Activated T-cell treated with anti-CD3 and anti-CD28 coated beads, Interleukin-2, amount 50 U/mL, for 72 hours (primary cell): Measurements from ENCODE around the gene RNF144A. TPM values are rescaled to one million over a fixed set of nuclear protein-coding genes. Genes with fewer than 3 reads are reported as not detected.

ENCODE experiments used
- ATAC-seq, 2 donors: fragments of 150-1000 bp; cut with Tn5 transposase; replicated peaks in 1 of 2; 2 replicates each; pipeline ENCODE4 v1.10.0; 2021; ENCODE audit warnings: moderate library complexity in 2 of 2, mild to moderate bottlenecking in 1 of 2
- DNase-seq, 2 donors: peaks; one replicate each; pipeline ENCODE4 v3.0.0; 2021 to 2022; ENCODE audit warnings: mixed read lengths in 1 of 2
- H3K27ac Mint-ChIP-seq: one replicate; pipeline ENCODE4 v1.8.0; 2022; ENCODE audit warnings: mild to moderate bottlenecking, moderate library complexity, mixed read lengths
- H3K27me3 Mint-ChIP-seq: one replicate; pipeline ENCODE4 v1.8.0; 2022; ENCODE audit warnings: low read depth, mixed read lengths
- H3K36me3 Mint-ChIP-seq, 2 donors: one replicate each; pipeline ENCODE4 v1.8.0; 2022; ENCODE audit warnings: mixed read lengths in 2 of 2, mild to moderate bottlenecking in 1 of 2; ENCODE audit not compliant: insufficient read depth in 2 of 2
- H3K4me1 Mint-ChIP-seq: one replicate; pipeline ENCODE4 v1.8.0; 2022; ENCODE audit warnings: low read depth, mixed read lengths
- H3K4me3 Mint-ChIP-seq, 2 donors: one replicate each; pipeline ENCODE4 v1.8.0; 2022; ENCODE audit warnings: mild to moderate bottlenecking in 2 of 2, mixed read lengths in 2 of 2, moderate library complexity in 2 of 2
- H3K9me3 Mint-ChIP-seq, 2 donors: one replicate each; pipeline ENCODE4 v1.8.0; 2022; ENCODE audit warnings: mixed read lengths in 2 of 2
- total RNA-seq, 2 donors: library from RNA; stranded (reverse); gene quantifications; one replicate each; pipeline ENCODE4 v1.2.3, GENCODE V29; 2022

Gene RNF144A
- total RNA-seq, 2 donors from 2014 or later, result 52.1 to 73.9 TPM

DNA sequence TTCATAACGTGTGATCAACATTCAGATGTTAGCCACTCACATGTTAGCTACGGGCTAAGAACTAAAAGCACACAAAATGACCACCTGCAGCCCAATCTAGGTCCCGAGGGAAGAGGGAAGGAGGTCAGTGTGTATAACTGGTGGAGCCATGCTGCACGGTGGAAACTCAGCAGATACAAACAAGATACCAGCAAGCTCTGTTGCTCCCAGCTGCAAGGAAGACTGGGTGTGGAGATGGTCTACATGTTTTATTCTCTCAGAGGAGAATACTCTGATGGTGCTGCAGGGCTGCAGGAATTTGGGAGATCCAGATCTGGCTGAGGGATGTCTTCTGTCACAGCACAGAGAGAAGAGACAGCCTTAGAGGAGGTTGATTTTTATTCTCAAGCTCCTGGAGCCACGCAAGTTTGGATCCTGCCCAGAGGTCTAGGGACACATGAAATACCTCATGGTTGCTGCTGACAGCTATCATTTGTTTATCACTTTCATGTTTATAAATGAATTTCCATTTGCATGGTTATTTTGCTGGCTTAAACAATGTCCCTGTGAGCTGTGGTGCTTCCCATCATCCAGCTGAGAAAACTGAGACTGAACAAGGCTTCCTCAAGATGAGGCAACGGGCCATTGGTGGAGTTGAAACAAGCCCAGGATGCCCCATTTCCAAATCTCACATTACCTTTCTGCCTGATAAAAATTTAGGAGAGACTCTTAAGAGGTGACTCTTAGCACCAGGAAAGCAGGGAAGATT lies 30.9 kb downstream of the RNF144A start:
- H3K27ac Mint-ChIP-seq, result no peak overlapping the region
- ATAC-seq (no peak), DNase-seq (no peak)
- H3K36me3 Mint-ChIP-seq, result peaks cover 13 to 29% of the 10 kb centered on the region in 2 donors
- no peaks in the 10 kb centered on the region for H3K9me3 Mint-ChIP-seq
- H3K27me3 Mint-ChIP-seq, result no peaks in the 10 kb centered on the region
- H3K4me1 Mint-ChIP-seq, result peaks cover 72% of the 10 kb centered on the region
- no peak overlapping the region for H3K4me3 Mint-ChIP-seq

DNA sequence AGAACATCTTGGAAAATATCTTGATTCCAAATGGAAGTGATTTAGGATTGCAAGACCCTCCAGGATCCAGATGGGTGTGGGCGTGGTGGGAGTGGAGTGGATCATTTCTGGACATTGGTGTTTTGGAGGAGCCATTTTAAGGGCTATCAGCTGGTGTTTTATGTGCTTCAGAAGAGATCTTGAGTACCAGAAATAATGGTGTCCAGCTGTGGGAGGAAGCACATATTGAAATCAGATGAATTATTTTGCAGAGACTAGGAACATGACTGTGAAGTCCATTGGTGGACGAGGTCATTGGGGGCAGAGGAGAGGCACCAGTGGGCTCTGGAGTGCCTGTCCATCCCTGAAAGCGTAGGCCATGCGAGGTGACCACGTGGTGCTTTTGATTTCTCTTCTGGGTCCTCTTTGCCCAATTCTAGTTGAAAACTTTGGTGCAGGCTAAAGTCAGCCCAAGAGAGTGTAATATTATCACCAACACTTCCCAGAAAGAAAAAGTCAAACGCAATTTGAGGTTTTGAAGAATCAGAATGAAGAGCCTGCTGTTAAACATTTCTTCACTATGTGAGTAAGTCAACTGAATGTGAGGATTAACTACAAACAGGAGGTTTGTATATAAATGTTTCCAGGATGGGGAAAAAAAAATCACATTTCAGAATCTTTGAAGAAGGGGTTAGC lies 31.6 kb downstream of the RNF144A start:
- Mint-ChIP-seq H3K27me3 (no peaks in the 10 kb centered on the region), H3K4me1 (peaks cover 65% of the 10 kb centered on the region), H3K27ac (no peak overlapping the region), H3K9me3 (no peaks in the 10 kb centered on the region), H3K36me3 (peaks cover 9 to 23% of the 10 kb centered on the region in 2 donors), H3K4me3 (no peak overlapping the region)
- no peak for DNase-seq
- no peak for ATAC-seq

DNA sequence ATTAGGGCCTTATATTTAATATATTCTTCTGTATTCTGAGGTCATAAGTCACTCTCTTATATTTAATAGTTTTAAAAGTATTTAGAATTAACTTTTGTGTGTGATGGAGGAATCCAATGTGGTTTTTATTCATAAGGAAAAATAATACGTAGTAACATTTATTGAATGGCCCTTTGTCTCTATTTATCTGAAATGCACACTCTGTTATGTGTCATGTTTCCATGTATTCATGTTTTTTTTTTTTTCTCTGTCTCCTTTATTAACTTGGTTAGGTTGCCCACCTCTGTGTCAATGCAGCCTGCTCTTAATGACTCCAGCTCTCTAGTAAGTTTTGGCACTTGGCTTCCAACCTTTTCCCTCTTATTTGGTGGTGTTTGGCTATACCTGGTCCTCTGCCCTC lies 33.8 kb downstream of the RNF144A start:
- peaks cover 43% of the 10 kb centered on the region for H3K4me1 Mint-ChIP-seq
- no peaks in the 10 kb centered on the region for H3K9me3 Mint-ChIP-seq
- peaks cover 6 to 16% of the 10 kb centered on the region in 2 donors for H3K36me3 Mint-ChIP-seq
- H3K27me3 Mint-ChIP-seq, result no peaks in the 10 kb centered on the region
- DNase-seq, result no peak
- no peak overlapping the region for H3K4me3 Mint-ChIP-seq
- H3K27ac Mint-ChIP-seq, result no peak overlapping the region
- ATAC-seq, result no peak

DNA sequence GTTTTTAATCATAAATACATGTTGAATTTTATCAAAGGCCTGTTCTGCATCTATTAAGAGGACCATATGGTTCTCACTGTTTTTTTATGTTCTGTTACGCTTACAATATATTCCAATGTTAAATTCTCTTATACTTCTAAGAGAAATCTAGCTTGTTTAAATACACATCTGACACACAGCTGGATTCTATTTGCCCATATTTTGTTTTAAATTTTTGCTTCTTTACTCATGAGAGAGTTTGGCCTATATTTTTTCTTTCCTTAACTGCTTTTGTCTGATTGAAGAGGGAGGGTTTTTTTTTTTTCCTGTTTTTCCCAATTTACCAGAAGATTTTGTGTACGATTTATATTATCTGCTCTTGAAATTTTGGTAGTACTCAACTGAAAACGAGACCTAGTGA lies 34.9 kb downstream of the RNF144A start:
- no peaks in the 10 kb centered on the region for H3K27me3 Mint-ChIP-seq
- no peak overlapping the region for H3K4me3 Mint-ChIP-seq
- no peaks in the 10 kb centered on the region for H3K9me3 Mint-ChIP-seq
- H3K36me3 Mint-ChIP-seq, result peaks cover 6 to 16% of the 10 kb centered on the region in 2 donors
- DNase-seq, result no peak
- no peak for ATAC-seq
- H3K4me1 Mint-ChIP-seq, result peaks cover 33% of the 10 kb centered on the region
- no peak overlapping the region for H3K27ac Mint-ChIP-seq

DNA sequence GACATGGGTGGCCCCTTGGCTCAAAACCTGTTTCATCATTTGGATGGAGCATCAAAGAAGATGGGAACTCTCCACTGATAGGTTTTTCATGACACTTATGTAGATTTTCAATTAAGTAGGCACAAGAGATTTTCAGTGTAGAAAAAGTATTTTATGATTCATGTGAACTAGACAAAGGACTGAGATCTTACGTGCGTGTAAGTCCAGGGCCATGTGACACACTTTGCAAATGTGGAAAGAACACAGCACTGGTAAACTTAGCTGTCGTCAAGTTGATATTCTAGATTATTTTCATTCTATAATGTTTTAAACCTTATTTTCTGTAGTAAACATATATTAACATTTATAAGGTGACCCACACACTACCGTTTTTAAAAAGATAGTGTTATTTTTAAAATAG lies 37.4 kb downstream of the RNF144A start:
- peaks cover 39% of the 10 kb centered on the region for H3K4me1 Mint-ChIP-seq
- DNase-seq, result no peak
- H3K4me3 Mint-ChIP-seq, result no peak overlapping the region
- ATAC-seq, result no peak
- no peak overlapping the region for H3K27ac Mint-ChIP-seq
- no peaks in the 10 kb centered on the region for H3K9me3 Mint-ChIP-seq
- no peaks in the 10 kb centered on the region for H3K27me3 Mint-ChIP-seq
- H3K36me3 Mint-ChIP-seq, result peaks cover 0 to 6% of the 10 kb centered on the region in 2 donors

DNA sequence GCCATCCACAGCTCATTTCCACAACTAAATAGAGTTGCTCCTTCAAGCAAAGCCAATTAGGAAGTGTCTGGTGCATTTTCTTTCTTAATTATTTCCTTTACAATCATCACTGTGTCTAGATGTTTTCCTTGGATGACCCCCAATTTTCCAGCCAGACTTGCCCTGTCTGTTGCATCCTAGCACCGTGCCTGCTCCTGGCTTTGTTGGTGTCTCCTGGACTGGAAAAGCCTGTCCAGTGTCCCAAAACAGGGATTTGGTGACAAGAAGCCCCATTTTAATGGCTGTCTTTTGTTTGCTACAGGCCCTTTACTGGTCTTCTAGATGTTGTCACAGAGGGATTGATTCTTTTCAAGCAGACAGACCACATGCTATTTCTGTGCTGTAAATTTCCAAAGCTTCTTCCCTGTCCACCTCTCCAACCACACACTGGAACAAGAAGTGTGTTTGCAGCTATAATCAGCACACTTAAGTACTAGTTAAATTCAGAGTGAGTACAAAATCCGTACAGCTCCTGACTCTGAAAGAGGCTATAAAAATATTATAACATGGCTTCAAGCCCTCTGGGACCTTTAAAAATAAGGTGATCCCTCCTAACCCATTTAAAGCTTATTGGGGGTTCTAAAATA lies 38.4 kb downstream of the RNF144A start:
- peaks cover 0 to 3% of the 10 kb centered on the region in 2 donors for H3K36me3 Mint-ChIP-seq
- no peak overlapping the region for H3K27ac Mint-ChIP-seq
- no peak overlapping the region for H3K4me3 Mint-ChIP-seq
- no peaks in the 10 kb centered on the region for H3K9me3 Mint-ChIP-seq
- peaks cover 40% of the 10 kb centered on the region for H3K4me1 Mint-ChIP-seq
- ATAC-seq, result no peak
- H3K27me3 Mint-ChIP-seq, result no peaks in the 10 kb centered on the region
- DNase-seq, result no peak

DNA sequence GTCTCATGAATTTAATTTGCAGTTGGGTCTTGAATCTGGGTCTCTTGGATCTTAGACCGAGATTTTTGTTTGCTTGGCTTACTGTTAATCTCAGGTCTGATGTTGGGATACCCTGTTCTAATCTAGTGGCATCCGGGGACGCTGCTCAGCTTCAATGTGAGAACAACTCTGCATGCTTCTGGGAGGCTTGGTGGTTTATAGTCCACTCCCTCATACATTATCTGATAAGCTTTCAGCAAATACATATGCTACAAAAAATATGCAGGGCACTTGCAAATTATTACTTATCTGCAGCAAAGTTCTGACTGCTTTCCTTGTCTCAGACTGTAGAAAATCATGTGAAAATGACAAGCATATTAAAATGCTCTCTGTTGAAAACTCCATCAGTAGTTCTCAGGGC lies 39.4 kb downstream of the RNF144A start:
- Mint-ChIP-seq H3K9me3 (no peaks in the 10 kb centered on the region), H3K4me1 (peaks cover 39% of the 10 kb centered on the region), H3K27ac (no peak overlapping the region), H3K36me3 (peaks cover 0 to 7% of the 10 kb centered on the region in 2 donors), H3K27me3 (no peaks in the 10 kb centered on the region), H3K4me3 (no peak overlapping the region)
- DNase-seq (no peak), ATAC-seq (no peak)

DNA sequence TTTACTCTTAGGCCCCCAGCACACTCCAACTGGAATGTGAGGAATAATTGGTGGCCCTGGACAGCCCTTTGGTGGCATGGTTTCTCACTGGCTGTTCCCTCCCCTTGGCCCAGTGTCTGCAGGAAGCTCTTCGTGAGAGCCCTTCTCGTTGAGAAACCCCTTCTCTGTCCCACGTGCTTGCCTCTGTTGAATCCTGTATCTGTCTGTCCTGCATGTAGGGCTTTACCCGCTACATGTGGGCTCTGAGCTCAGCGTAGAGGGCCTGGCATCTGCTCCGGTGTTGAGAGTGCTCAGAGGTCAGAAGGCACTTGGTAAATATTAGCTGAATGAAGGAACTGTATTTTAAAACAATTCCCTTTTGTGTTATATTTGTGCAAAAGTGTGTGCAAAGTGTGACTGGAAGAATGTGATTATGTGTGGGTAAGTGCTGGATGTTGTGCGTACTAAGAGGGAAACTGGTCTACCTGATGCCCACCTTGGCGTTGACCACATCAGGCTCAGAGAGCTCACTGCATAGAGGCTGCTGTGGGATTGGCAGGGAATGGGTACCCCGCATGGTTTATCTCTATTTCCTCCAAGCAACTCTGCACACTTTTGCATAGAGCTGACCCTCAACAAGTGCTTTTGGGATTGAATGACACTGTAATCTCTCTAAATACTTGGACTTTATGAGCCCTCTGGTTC lies 40.0 kb downstream of the RNF144A start:
- no peaks in the 10 kb centered on the region for H3K27me3 Mint-ChIP-seq
- no peak overlapping the region for H3K27ac Mint-ChIP-seq

DNA sequence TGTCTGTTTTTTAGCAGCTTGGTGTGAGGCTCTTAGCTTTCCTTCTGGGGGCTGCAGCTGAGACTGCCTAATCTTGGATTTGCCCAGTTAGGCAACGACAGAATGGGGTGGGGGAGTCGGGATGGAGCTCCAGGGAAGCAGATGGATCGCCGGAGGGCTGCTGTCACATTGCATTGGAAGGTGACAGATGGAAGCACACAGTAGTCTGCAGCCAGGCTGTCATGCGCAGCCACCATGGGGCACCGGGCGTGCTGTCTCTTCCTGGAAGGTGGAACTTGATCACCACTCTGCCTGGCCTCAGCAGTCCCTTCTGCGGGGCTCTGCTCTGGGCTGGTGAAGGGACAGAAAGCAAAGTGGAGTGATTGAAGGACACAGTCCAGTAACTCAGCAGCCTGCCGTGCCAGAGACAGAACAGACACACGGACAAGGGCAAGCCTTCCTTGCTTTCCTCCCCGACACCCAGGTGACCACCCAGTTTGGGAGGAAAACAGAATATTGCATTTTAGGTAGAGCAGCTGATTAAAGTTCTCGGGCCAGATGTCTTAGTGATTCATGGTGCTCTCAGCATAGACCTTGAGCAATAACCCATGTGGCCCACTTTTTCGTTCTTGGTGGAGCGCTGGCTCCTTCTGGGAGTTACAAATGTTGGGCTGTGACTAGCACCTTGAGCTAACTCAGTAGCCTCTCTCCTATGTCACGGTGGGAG lies 40.9 kb downstream of the RNF144A start:
- peaks cover 35% of the 10 kb centered on the region for H3K4me1 Mint-ChIP-seq
- no peak overlapping the region for H3K4me3 Mint-ChIP-seq
- no peak for ATAC-seq
- DNase-seq, result no peak
- no peaks in the 10 kb centered on the region for H3K9me3 Mint-ChIP-seq
- peaks cover 4 to 12% of the 10 kb centered on the region in 2 donors for H3K36me3 Mint-ChIP-seq
- H3K27me3 Mint-ChIP-seq, result no peaks in the 10 kb centered on the region
- H3K27ac Mint-ChIP-seq, result no peak overlapping the region

More for the DNA sequence above, 40.0 kb downstream of the RNF144A start:
- ATAC-seq (no peak), DNase-seq (no peak)
- H3K4me3 Mint-ChIP-seq, result no peak overlapping the region
- no peaks in the 10 kb centered on the region for H3K9me3 Mint-ChIP-seq
- peaks cover 0 to 10% of the 10 kb centered on the region in 2 donors for H3K36me3 Mint-ChIP-seq
- peaks cover 36% of the 10 kb centered on the region for H3K4me1 Mint-ChIP-seq

DNA sequence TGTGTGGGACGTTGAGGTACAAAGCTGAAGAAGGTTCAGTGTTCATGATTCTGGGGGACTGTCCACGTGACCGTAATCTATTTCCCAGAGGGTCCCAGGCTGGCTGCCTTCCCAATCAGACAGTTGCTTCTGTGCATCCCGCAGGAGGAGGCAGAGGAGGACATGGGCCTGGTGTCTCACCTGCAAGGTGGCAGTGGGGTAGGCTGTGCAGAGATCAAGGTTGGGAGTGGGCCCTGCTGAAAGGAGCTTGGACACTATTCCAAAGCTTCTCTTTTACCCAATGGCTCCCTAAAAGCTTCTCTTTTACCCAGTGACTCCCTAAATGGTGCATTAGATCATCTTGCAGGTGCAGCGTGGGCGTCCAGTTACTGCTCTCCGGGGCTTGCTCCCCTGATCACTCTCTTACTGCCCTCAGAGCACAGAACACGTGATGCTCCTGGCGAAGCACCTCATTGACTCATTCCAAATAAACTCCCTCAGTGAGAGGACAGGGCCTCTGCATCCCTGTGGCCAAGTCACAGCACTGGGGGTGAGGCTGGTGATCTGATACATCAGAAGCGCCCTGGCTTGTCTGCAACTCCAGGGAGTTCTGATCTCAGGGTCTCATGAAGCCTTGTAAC lies 41.5 kb downstream of the RNF144A start:
- ATAC-seq (no peak), DNase-seq (no peak)
- no peak overlapping the region for H3K27ac Mint-ChIP-seq
- no peaks in the 10 kb centered on the region for H3K9me3 Mint-ChIP-seq
- no peak overlapping the region for H3K4me3 Mint-ChIP-seq
- peaks cover 4 to 17% of the 10 kb centered on the region in 2 donors for H3K36me3 Mint-ChIP-seq
- no peaks in the 10 kb centered on the region for H3K27me3 Mint-ChIP-seq
- peaks cover 35% of the 10 kb centered on the region for H3K4me1 Mint-ChIP-seq

DNA sequence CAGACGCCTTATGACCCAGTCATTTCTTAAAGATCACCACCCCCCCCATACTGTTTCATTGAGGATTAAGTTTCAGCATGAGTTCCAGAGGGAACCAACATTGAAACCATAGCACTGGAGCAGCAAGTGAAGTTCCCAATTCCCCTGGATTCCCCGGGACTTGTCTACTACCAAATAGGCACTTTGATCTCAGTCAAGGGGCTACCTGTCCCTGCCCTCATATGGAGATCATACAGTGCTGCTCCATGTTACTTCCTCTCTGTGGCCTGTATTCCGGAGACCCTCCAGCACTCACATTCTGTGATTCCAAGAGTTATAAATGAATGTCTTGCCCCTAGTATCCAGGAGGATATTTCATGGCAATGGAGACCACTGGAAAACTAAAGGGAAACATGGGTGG lies 42.5 kb downstream of the RNF144A start:
- DNase-seq (no peak), ATAC-seq (no peak)
- peaks cover 6 to 20% of the 10 kb centered on the region in 2 donors for H3K36me3 Mint-ChIP-seq
- peaks cover 35% of the 10 kb centered on the region for H3K4me1 Mint-ChIP-seq
- no peak overlapping the region for H3K4me3 Mint-ChIP-seq
- H3K9me3 Mint-ChIP-seq, result no peaks in the 10 kb centered on the region
- no peak overlapping the region for H3K27ac Mint-ChIP-seq
- no peaks in the 10 kb centered on the region for H3K27me3 Mint-ChIP-seq

DNA sequence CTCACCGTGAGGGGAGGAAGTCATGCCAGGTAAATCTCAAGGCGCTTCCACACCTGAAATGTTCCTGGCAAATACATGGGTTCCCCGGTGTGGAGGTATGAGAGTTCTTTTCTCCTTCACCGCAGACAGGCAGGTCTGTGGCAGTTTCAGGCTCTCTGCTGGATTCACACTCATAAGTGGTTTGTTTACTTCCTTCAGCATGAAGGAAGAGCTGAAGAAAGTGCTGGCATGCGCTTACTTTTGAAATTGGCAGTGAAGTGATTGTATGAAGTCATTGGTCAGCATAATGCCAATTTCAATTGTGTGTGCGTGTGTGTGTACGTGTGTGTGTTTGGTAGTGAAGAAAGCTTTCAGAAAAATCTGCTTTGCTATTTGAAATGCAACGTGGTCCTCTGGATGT lies 43.4 kb downstream of the RNF144A start:
- DNase-seq (no peak), ATAC-seq (no peak)
- H3K27ac Mint-ChIP-seq, result no peak overlapping the region

More for the DNA sequence above, 43.4 kb downstream of the RNF144A start:
- Mint-ChIP-seq H3K9me3 (no peaks in the 10 kb centered on the region), H3K27me3 (no peaks in the 10 kb centered on the region), H3K4me3 (no peak overlapping the region), H3K4me1 (peaks cover 35% of the 10 kb centered on the region), H3K36me3 (peaks cover 6 to 20% of the 10 kb centered on the region in 2 donors)
